ENCODE results near the gene FAM210A. TPM values are rescaled to one million over a fixed set of nuclear protein-coding genes. Genes with fewer than 3 reads are reported as not detected.

FAM210A gene
- total RNA-seq, 1 donor from 2014 or later, result 52.9 TPM

DNA sequence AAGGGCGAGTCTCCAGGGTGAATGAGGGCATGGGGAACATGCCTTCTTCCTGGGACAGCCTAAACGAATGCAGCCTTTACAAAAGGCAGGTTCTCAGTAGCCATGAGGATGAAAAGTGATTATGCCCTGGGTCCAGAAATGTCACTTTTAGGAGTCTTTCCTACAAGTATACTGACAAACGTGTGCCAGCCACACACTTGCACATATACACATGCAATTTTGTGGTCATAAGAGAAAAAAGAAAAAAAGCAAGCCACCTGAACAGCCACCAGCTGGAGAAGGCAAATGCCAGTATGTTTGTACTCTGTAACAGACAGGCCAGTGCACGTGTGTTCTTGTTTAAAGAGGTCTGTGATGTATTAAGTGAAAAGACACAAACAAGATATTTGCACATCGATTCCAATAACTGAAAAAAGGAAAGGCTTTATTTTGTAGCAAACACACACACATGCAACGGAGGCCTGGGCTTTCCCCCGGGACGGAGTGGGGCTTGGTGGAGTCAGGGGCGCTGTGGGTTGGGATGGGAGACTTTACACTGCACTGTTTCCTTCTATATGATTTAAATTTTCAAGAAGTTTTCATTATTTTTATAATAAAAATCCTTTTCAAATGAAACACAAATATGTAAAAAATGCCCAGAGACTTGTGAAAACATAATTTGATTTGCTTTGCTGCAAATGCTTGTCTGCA, 108.4 kb downstream of the FAM210A start:
- no peak for DNase-seq
- TF ChIP-seq, protein P1, sequence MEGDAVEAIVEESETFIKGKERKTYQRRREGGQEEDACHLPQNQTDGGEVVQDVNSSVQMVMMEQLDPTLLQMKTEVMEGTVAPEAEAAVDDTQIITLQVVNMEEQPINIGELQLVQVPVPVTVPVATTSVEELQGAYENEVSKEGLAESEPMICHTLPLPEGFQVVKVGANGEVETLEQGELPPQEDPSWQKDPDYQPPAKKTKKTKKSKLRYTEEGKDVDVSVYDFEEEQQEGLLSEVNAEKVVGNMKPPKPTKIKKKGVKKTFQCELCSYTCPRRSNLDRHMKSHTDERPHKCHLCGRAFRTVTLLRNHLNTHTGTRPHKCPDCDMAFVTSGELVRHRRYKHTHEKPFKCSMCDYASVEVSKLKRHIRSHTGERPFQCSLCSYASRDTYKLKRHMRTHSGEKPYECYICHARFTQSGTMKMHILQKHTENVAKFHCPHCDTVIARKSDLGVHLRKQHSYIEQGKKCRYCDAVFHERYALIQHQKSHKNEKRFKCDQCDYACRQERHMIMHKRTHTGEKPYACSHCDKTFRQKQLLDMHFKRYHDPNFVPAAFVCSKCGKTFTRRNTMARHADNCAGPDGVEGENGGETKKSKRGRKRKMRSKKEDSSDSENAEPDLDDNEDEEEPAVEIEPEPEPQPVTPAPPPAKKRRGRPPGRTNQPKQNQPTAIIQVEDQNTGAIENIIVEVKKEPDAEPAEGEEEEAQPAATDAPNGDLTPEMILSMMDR (IDR thresholded peaks at IDR 0.05; ENCODE audit: borderline replicate concordance), result no peak
- no peaks in the 10 kb centered on the region for H3K9me3 ChIP-seq (replicated peaks)
- H3K27me3 ChIP-seq (ENCODE audit: low read depth), result no peaks in the 10 kb centered on the region
- H3K4me1 ChIP-seq, result peaks cover 49% of the 10 kb centered on the region
- H3K36me3 ChIP-seq, result peaks cover 4% of the 10 kb centered on the region
- intact Hi-C loops (cut with micrococcal nuclease), result no loop called here
- no peak overlapping the region for H3K27ac ChIP-seq (replicated peaks)
- no peak overlapping the region for H3K4me3 ChIP-seq

DNA sequence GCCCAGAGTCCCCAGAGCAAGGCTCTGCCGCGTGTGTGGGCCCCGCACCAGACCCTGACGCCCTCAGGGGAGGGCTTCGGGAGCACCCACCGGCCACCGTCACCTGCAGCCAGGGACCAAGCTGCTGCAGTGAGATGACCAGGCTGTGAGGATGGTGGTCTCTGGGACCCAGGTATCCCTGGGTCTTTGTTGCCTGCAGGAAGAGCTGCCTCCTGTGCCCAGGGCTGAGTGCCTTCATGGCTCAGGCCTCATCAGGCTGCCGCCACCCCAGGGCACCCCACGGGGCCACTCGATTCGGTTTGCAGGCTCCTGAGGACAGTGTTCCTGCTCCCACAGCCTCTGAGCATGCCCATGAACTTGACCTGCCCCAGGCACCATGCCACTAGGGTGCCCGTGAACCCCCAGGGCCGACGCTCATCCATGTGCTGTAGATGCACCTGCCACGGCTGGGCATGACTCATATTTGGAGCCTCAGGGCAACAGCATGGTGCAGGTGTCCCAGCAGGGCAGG, 109.8 kb downstream of the FAM210A start:
- no peak overlapping the region for H3K4me3 ChIP-seq
- peaks cover 63% of the 10 kb centered on the region for H3K4me1 ChIP-seq
- no peaks in the 10 kb centered on the region for H3K9me3 ChIP-seq (replicated peaks)
- H3K36me3 ChIP-seq, result peaks cover 4% of the 10 kb centered on the region
- no peak overlapping the region for H3K27ac ChIP-seq (replicated peaks)
- no peak for DNase-seq
- intact Hi-C loops (cut with micrococcal nuclease), result no loop called here
- no peaks in the 10 kb centered on the region for H3K27me3 ChIP-seq (ENCODE audit: low read depth)
- TF ChIP-seq, protein P1 (IDR thresholded peaks at IDR 0.05; ENCODE audit: borderline replicate concordance), result no peak

DNA sequence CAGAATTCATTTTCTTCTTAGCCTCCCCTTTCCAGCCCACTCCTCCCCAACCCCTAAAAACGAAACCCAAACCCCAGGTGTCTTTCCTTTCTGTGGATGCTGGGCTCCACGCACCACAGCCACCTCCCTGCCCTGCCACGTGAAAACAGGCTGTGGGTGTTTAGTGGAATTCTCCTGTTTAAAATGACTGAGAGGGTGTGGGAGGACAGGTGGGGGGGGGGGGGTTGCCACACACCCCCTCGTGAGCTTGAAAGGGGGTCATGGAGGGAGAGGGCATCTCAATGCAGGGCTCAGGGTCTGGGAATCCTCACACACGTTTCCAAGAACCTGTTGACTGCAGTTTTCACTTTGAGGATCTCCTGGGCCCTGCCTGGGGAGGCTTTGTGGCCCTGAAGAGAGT, 110.3 kb downstream of the FAM210A start:
- intact Hi-C loops (cut with micrococcal nuclease), result no loop called here
- H3K4me1 ChIP-seq, result peaks cover 68% of the 10 kb centered on the region
- H3K27ac ChIP-seq (replicated peaks), result peak overlapping the region; percentile 88
- H3K27me3 ChIP-seq (ENCODE audit: low read depth), result no peaks in the 10 kb centered on the region
- DNase-seq, result no peak
- no peaks in the 10 kb centered on the region for H3K36me3 ChIP-seq
- no peak overlapping the region for H3K4me3 ChIP-seq
- TF ChIP-seq, protein P1 (IDR thresholded peaks at IDR 0.05; ENCODE audit: borderline replicate concordance), result no peak
- H3K9me3 ChIP-seq (replicated peaks), result no peaks in the 10 kb centered on the region

DNA sequence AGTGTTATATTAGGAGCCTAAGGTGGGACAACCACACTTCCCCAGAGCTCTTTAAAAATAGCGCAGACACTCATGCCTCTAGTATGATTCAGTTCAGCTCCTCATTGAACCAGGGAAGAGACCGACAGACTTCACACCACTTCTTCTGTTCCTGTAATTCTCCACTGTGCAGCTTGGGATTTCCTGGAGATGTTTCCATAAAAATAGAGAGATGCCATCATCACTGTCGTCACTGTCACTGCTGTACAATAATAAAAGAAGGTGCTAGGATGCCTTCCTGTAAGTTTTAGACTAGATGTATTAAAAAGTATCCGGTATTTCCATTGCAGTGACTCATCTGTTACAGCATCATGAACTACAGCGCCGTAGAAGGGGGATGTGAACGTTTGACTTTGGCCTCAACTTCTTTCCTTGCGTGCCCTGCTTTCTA, 110.9 kb downstream of the FAM210A start:
- DNase-seq, result no peak
- Histone ChIP-seq H3K9me3 (replicated peaks) (no peaks in the 10 kb centered on the region), H3K27me3 (ENCODE audit: low read depth) (no peaks in the 10 kb centered on the region), H3K4me1 (peaks cover 74% of the 10 kb centered on the region), H3K4me3 (peak overlapping the region; percentile 5), H3K27ac (replicated peaks) (peak overlapping the region; percentile 88), H3K36me3 (no peaks in the 10 kb centered on the region)
- TF ChIP-seq, protein P1 (IDR thresholded peaks at IDR 0.05; ENCODE audit: borderline replicate concordance), result no peak
- intact Hi-C loops (cut with micrococcal nuclease), result no loop called here

DNA sequence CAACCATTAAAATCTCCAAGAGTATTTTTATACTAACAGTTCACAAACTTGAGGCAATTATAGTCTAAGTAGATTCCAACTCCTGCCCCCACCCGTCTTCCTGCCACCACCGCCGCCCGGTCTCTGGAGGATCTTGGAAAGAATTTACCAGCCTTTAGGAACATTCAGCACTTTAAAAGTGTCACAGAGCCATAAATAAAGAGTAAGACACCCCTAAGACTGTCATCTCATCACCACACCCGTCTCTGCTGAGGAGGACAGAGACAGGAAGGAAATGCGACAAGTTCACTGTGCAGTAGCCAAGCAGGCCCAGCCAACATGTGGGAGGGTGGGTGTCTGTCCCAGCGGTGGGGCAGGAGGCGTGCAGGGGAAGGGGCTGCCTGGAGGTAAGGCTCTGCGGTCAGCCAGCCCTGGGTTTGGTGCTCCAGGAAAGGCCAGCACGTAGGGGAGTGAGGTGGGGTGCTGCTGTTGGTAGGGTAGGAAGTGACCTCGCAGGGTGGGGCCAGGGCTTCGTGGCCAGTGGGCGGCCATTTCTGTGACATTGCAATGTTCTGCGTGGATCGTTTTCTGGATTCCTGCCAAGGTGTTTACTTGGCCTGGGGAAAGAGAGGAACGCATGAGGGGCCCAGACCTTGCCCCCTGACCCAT, 111.6 kb downstream of the FAM210A start:
- TF ChIP-seq, protein P1 (IDR thresholded peaks at IDR 0.05; ENCODE audit: borderline replicate concordance), result no peak
- H3K36me3 ChIP-seq, result no peaks in the 10 kb centered on the region
- no peak for DNase-seq
- intact Hi-C loops (cut with micrococcal nuclease), result no loop called here
- peak overlapping the region; percentile 5 for H3K4me3 ChIP-seq
- no peaks in the 10 kb centered on the region for H3K9me3 ChIP-seq (replicated peaks)
- peak overlapping the region; percentile 88 for H3K27ac ChIP-seq (replicated peaks)
- H3K27me3 ChIP-seq (ENCODE audit: low read depth), result no peaks in the 10 kb centered on the region
- peaks cover 81% of the 10 kb centered on the region for H3K4me1 ChIP-seq
